GM21723 (cell line): ENCODE data around the gene CGRRF1.

Experiments used
- ATAC-seq: cut with Tn5 transposase; IDR thresholded peaks from one replicate; pipeline ENCODE4 v1.9.1; 2021; ENCODE audit warnings: mild to moderate bottlenecking, moderate library complexity; ENCODE audit not compliant: unreplicated experiment

CGRRF1 gene

GRCh38 chr14:54574528-54574927, 64.8 kb downstream of the CGRRF1 start:
- no peak for ATAC-seq

GRCh38 chr14:54577494-54577893, 67.8 kb downstream of the CGRRF1 start:
- ATAC-seq, result no peak

- no peak for ATAC-seq
These were observed 68.3 kb downstream of the CGRRF1 start for GRCh38 chr14:54577977-54578376.

DNA sequence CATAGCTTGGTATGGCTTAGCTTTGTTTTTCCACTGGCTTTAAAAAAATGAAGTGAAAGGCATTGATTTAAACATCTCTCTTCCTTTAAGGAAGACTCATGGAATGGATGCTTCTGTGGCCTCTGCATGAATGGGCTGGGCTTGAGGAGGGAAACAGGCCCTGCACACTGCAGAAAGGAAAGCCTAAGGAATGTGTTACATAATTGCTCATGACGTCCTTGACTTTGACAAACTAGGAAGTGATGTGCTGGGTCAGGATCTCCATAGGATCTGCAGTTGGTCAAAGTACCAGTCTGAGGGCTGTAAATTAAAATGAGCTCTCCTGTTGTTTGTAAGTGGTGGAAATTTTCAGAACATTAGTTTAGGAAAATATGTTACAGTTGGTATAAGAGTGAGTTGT, 69.9 kb downstream of the CGRRF1 start:
- ATAC-seq, result no peak

GRCh38 chr14:54580933-54581332, 71.2 kb downstream of the CGRRF1 start:
- no peak for ATAC-seq

DNA sequence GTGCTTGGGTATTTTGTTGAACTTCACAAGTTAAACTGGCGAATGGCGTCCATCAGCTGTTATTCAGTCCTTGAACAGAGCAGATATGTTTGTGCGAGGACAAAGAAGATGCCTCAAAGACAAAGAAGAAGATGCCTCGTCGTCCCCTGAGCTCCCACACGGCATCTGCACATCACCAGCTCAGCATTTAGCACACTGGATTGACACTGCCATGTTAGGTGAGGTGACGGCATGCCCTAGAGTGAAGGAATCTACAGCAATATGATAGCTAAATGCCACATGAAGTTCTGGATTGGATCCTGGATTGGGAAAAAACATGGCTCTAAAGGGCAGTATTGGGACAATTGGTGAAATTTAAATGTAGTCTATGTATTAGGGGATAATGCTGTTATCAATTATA, 72.6 kb downstream of the CGRRF1 start:
- ATAC-seq, result no peak

- ATAC-seq, result no peak
These were observed 74.4 kb downstream of the CGRRF1 start for GRCh38 chr14:54584097-54584496.

DNA sequence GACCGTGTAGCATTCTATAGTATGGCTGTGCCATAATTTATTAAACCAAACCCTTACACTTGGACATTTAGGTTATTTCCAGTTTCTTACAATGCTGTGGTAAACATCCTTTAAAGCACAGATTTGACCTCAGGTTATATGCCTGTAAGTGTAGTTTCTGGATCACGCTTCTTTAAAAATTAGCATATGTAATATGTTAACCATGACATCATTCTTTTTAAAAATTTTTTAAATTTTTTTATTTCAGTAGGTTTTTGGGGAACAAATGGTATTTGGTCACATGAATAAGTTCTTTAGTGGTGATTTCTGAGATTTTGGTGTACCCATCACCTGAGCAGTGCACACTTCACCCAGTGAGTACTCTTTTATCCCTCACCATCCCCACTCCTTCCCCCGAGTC, 75.5 kb downstream of the CGRRF1 start:
- ATAC-seq, result no peak
